Small intestine (tissue), 16 donors: Measurements from ENCODE around the gene RELN. TPM values are rescaled to one million over a fixed set of nuclear protein-coding genes. Genes with fewer than 3 reads are reported as not detected.
"Not testable (repeated sequence)": the region's sequence is repeated elsewhere in the genome, so short reads cannot be mapped to it uniquely, and the experiment has no call there.

ENCODE experiments used
- DNase-seq, 2 donors: peaks; one replicate each; pipeline versions ENCODE4 v3.0.0 to v3.0.0-alpha.2; 2013
- FAIRE-seq: peaks from 2 replicates; lab custom pipeline; 2012; peaks lifted over from hg19 to GRCh38; lab: Jason Lieb, UNC
- H3K27ac ChIP-seq, 3 donors: one replicate each; pipeline ENCODE4 v1.5.1; 2013; ENCODE audit warnings: low read length in 2 of 3, mild to moderate bottlenecking in 2 of 3, control low read depth in 1 of 3, inconsistent platforms in 1 of 3, low read depth in 1 of 3, moderate library complexity in 1 of 3
- H3K27me3 ChIP-seq, 3 donors: one replicate each; pipeline ENCODE4 v1.6.1; 2013; ENCODE audit warnings: low read length in 3 of 3, inconsistent platforms in 1 of 3; ENCODE audit not compliant: control insufficient read depth in 3 of 3, insufficient read depth in 3 of 3
- H3K36me3 ChIP-seq, 3 donors: one replicate each; pipeline ENCODE4 v1.6.1; 2013; ENCODE audit warnings: low read length in 3 of 3, inconsistent platforms in 1 of 3, low read depth in 1 of 3, mild to moderate bottlenecking in 1 of 3, moderate library complexity in 1 of 3; ENCODE audit not compliant: control insufficient read depth in 3 of 3, insufficient read depth in 2 of 3
- H3K4me1 ChIP-seq, 3 donors: one replicate each; pipeline ENCODE4 v1.6.1; 2013; ENCODE audit warnings: low read length in 2 of 3, inconsistent platforms in 1 of 3, low read depth in 1 of 3, mild to moderate bottlenecking in 1 of 3, moderate library complexity in 1 of 3; ENCODE audit not compliant: control insufficient read depth in 3 of 3, insufficient read depth in 2 of 3
- H3K4me3 ChIP-seq, 3 donors: one replicate each; pipeline ENCODE4 v1.5.1; 2013; ENCODE audit warnings: low read length in 3 of 3, control low read depth in 1 of 3, inconsistent platforms in 1 of 3, low read depth in 1 of 3, mild to moderate bottlenecking in 1 of 3, moderate library complexity in 1 of 3
- H3K9me3 ChIP-seq, 2 donors: one replicate each; pipeline ENCODE4 v1.6.1; 2013; ENCODE audit warnings: low read depth in 1 of 2, low read length in 1 of 2; ENCODE audit not compliant: control insufficient read depth in 2 of 2, insufficient read depth in 1 of 2
- WGBS, 3 donors: extraction: QIAGEN DNeasy Blood & Tissue Kit; methylation state at CpG; one replicate each; pipeline ENCODE4 v1.1.7; 2013; 5-methylcytosine and 5-hydroxymethylcytosine counted together
- long read RNA-seq, 10 donors: transcript quantifications; one replicate each; lab custom pipeline, GENCODE V29; 2026
- polyA plus RNA-seq, 4 donors: library from polyadenylated mRNA; stranded (reverse) in 3 of 4; unstranded in 1 of 4; fragments of 200-250 nt in 3 of 4; fragments of 120-200 nt in 1 of 4; gene quantifications; one replicate each; pipeline versions ENCODE4 v1.2.1 to v1.2.3, GENCODE V29; 2013
- donor health status: healthy with polysubstance abuse.
- donor health status: control.
- donor health status: control.
- donor health status: Bipolar disorder and iron deficiency.
- donor health status: healthy.

Gene RELN
- polyA plus RNA-seq, result 1 to 10 TPM in 2 of 4 donors, not detected in 2; 3.4 to 8.1 TPM
- long read RNA-seq, donor 1, result 0 reads
- long read RNA-seq, donor 2, result 0 reads
- long read RNA-seq, donor 3, result 0 reads
- long read RNA-seq, donor 4, result 0 reads
- long read RNA-seq, donor 5, result 0 reads
- long read RNA-seq, donor 6, result 0 reads
- long read RNA-seq, donor 7, result 0 reads
- long read RNA-seq, donor 8, result 0 reads
- long read RNA-seq, donor 9, result 0 reads
- long read RNA-seq, donor 10, result 0 reads

GRCh38 chr7:103989200-103989784 is at the start of gene RELN:
Gene RELN (minus strand): TSS chr7:103989658. CDS start chr7:103989356, 302 bp downstream.
- Histone ChIP-seq H3K36me3 (no peaks in the 10 kb centered on the region), H3K27ac (no peak within 1 kb of the TSS), H3K27me3 (peaks cover 10 to 41% (median 22%) of the 10 kb centered on the region in 3 donors), H3K4me1 (peaks cover 0 to 2% (median 0%) of the 10 kb centered on the region in 3 donors), H3K9me3 (no peaks in the 10 kb centered on the region), H3K4me3 (peak within 1 kb of the TSS in 1 of 3 donors; percentile 37)
- DNase-seq (peak in 1 of 2 donors; percentile 58), FAIRE-seq (no peak)
- 1 to 4% (median 2%) methylated on average over 17 to 89 of the region's 89 CpGs for WGBS, 3 donors

GRCh38 chr7:104038136-104038535 is 48.7 kb upstream of the RELN start:
- no peak for DNase-seq
- FAIRE-seq, result no peak
- Histone ChIP-seq H3K4me1 (no peaks in the 10 kb centered on the region), H3K27ac (no peak overlapping the region), H3K4me3 (no peak overlapping the region), H3K9me3 (peaks cover 0 to 6% of the 10 kb centered on the region in 2 donors), H3K36me3 (no peaks in the 10 kb centered on the region), H3K27me3 (peaks cover 0 to 4% (median 0%) of the 10 kb centered on the region in 3 donors)
- 61 to 84% (median 74%) methylated on average over 2 of the region's 2 CpGs for WGBS, 3 donors

- not testable (repeated sequence) for H3K36me3 ChIP-seq, H3K4me3 ChIP-seq, H3K9me3 ChIP-seq, H3K27me3 ChIP-seq, H3K4me1 ChIP-seq, H3K27ac ChIP-seq, DNase-seq, FAIRE-seq
- 49 to 61% (median 53%) methylated on average over 3 of the region's 3 CpGs for WGBS, 3 donors
Observed at GRCh38 chr7:104036889-104037288, 47.4 kb upstream of the RELN start.

GRCh38 chr7:104035351-104035750 is 45.9 kb upstream of the RELN start:
- FAIRE-seq (no peak), DNase-seq (peak in 1 of 2 donors; percentile 2)
- Histone ChIP-seq H3K27ac (no peak overlapping the region), H3K36me3 (no peaks in the 10 kb centered on the region), H3K27me3 (peaks cover 0 to 4% (median 0%) of the 10 kb centered on the region in 3 donors), H3K4me3 (no peak overlapping the region), H3K9me3 (peaks cover 0 to 6% of the 10 kb centered on the region in 2 donors), H3K4me1 (no peaks in the 10 kb centered on the region)
- WGBS, 3 donors, result 27 to 63% (median 43%) methylated on average over 4 of the region's 4 CpGs

- no peaks in the 10 kb centered on the region for H3K4me1 ChIP-seq
- peaks cover 0 to 4% (median 0%) of the 10 kb centered on the region in 3 donors for H3K27me3 ChIP-seq
- H3K27ac ChIP-seq, result no peak overlapping the region
- WGBS, 3 donors, result 81 to 90% (median 83%) methylated on average over 1 of the region's 1 CpG
- no peaks in the 10 kb centered on the region for H3K36me3 ChIP-seq
- peaks cover 0 to 6% of the 10 kb centered on the region in 2 donors for H3K9me3 ChIP-seq
- H3K4me3 ChIP-seq, result no peak overlapping the region
- FAIRE-seq (no peak), DNase-seq (no peak)
Observed at GRCh38 chr7:104034679-104035078, 45.2 kb upstream of the RELN start.

GRCh38 chr7:104033837-104034236 is 44.4 kb upstream of the RELN start:
- Histone ChIP-seq H3K36me3 (no peaks in the 10 kb centered on the region), H3K27ac (no peak overlapping the region), H3K27me3 (no peaks in the 10 kb centered on the region), H3K9me3 (peaks cover 0 to 6% of the 10 kb centered on the region in 2 donors), H3K4me3 (no peak overlapping the region), H3K4me1 (no peaks in the 10 kb centered on the region)
- FAIRE-seq (no peak), DNase-seq (no peak)
- WGBS, 3 donors, result 58 to 91% (median 76%) methylated on average over 1 of the region's 1 CpG

GRCh38 chr7:104032486-104032885 is 43.0 kb upstream of the RELN start:
- no peaks in the 10 kb centered on the region for H3K36me3 ChIP-seq
- peaks cover 0 to 6% of the 10 kb centered on the region in 2 donors for H3K9me3 ChIP-seq
- 58 to 74% (median 63%) methylated on average over 5 of the region's 5 CpGs for WGBS, 3 donors
- no peak overlapping the region for H3K4me3 ChIP-seq
- no peak for DNase-seq
- no peak for FAIRE-seq
- no peak overlapping the region for H3K27ac ChIP-seq
- no peaks in the 10 kb centered on the region for H3K4me1 ChIP-seq
- no peaks in the 10 kb centered on the region for H3K27me3 ChIP-seq

- 59 to 75% (median 66%) methylated on average over 2 of the region's 2 CpGs for WGBS, 3 donors
- H3K4me3 ChIP-seq, result no peak overlapping the region
- no peak overlapping the region for H3K27ac ChIP-seq
- H3K27me3 ChIP-seq, result no peaks in the 10 kb centered on the region
- DNase-seq (no peak), FAIRE-seq (no peak)
- H3K36me3 ChIP-seq, result no peaks in the 10 kb centered on the region
- peaks cover 0 to 4% of the 10 kb centered on the region in 2 donors for H3K9me3 ChIP-seq
- H3K4me1 ChIP-seq, result no peaks in the 10 kb centered on the region
Observed at GRCh38 chr7:104029765-104030164, 40.3 kb upstream of the RELN start.
